LHCN-M2 (cell line): ENCODE data around the gene JOSD2. TPM values are rescaled to one million over a fixed set of nuclear protein-coding genes. Genes with fewer than 3 reads are reported as not detected.
A peak's percentile ranks its signal among the peaks of the same experiment; 100 is the strongest.
"Not testable (repeated sequence)": the region's sequence is repeated elsewhere in the genome, so short reads cannot be mapped to it uniquely, and the experiment has no call there.

ENCODE experiments used
- DNase-seq: peaks from one replicate; pipeline ENCODE4 v3.0.0-alpha.2; 2012; ENCODE audit warnings: low read depth
- total RNA-seq: library from RNA; depleted of rRNA; stranded (reverse); fragments of >200 nt; gene quantifications from 2 replicates; pipeline ENCODE4 v1.2.3, GENCODE V29; 2014

JOSD2 gene
- total RNA-seq, 1 experiment from 2014 or later, result 47.3 TPM

DNA sequence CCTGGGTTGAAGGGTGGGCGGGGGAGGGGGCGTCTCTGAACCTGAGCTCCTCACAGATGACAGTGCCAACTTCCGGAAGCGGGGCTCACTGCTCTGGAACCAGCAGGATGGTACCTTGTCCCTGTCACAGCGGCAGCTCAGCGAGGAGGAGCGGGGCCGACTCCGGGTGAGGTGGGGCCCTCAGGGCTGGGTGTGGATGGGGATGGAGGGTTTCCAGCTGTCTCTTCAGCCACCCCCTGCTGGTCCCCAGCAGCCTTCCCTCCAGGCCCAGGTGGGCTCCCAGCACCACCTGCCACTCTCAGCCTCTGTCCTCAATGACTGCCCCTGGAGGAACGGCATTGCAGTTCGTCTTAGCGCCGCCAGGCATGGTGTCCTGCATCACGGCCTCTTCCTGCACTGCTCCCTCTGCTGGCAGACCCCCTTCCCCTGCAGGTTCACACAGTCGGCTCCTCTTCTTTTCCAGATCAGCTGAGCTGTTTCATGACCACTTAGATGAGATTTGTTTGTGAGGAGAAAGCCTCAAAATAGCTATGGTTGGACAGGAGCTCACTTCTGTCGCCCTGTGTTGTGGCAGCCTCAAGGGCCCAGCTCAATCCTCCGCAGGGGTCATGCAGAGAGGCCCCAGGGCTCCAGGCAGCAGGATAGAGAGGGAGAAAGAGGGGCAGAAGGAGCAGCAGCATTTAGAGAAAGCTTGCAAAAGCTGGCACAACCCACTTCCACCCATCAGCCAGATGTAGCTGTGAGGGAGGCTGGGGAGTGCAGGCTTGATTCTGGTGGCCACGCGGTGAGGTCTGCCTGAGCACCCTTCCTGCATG is 31.9 kb downstream of the JOSD2 start:
- DNase-seq, result no peak

DNA sequence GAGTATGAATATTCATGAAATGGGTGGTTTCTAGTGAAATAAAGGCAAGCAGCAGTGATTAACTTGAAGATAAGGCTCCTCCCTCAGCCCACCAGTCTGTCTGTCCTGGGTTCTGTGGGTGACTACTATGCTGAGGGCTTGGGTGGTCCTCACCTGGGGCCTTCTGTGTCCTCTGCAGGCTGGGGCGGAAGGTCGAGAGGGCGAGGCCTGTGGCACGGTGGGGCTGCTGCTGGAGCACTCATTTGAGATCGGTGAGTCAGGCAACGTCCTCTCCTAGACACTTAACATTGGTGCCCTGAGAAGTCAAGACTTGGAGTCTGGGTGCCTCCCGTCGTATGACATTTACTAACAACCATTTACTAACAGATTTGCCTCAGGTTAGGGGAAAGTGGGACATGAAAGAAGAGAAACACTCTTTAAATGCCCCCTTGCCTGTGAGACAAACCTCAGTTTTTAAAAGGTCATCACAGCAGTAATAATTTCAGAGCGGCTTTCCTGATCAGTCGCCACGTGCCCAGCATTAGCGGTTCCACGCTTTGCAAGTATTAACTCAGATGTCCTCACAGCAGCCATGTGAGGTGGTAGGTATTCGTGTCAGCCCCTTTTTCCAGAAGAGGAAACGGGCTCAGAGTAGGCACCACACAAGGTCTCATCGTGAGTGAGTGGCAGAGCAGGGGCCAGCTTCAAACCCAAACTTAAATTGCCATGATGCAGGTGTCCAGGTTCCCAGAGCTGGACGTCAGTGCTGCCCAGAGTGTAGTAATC is 33.1 kb downstream of the JOSD2 start:
- DNase-seq, result no peak

DNA sequence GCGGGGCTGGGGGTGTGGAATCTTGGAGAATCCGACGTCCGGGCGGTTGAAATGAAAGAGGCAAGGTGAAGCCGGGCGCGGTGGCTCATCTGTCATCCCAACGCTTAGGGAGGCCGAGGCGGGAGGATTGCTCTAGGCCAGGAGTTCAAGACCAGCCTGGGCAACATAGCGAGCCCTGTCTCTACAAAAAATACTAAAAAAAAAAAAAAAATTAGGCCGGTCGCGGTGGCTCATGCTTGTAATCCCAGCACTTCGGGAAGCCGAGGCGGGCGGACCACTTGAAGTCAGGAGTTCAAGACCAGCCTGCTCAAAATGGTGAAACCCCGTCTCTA is 34.1 kb downstream of the JOSD2 start:
- DNase-seq, result no peak

DNA sequence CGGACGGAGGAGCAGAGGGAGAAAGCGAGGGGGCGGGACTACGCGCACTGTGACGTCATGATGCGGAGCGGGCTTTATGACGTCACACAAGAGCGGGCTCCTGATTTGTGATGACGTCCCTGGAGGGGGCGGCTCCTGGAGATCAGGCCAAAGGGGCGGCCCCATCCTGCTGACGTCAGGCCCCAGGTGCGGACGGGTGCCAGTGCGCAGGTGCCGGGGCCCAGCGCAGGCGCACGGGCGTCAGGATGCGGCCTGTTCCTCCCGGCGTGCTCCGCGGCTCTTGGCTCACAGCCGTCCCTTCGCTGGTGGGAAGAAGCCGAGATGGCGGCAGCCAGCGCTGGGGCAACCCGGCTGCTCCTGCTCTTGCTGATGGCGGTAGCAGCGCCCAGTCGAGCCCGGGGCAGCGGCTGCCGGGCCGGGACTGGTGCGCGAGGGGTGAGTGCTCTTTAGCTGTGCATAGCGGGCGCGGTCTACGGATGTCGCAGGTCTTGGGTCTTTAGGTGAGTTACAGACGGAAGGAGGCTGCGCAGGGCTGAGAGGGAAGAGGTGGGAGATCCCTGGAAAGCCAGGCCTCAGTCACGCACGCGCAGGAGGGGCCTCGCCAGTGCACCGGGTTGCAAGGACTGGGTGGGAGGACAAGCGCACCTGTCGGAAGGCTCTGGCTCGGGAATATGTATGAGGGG is 34.6 kb downstream of the JOSD2 start, which contains the start of the genes EMC10 and GARIN5A:
Gene EMC10, plus strand, starts transcription at position 284 of the 683 bp plus-strand sequence. Its CDS starts 38 bp downstream, at position 322.
Gene GARIN5A, minus strand, starts transcription at position 625 of the 683 bp plus-strand sequence. Its CDS starts 460 bp downstream, at position 165.
- DNase-seq, result peak; percentile 88

DNA sequence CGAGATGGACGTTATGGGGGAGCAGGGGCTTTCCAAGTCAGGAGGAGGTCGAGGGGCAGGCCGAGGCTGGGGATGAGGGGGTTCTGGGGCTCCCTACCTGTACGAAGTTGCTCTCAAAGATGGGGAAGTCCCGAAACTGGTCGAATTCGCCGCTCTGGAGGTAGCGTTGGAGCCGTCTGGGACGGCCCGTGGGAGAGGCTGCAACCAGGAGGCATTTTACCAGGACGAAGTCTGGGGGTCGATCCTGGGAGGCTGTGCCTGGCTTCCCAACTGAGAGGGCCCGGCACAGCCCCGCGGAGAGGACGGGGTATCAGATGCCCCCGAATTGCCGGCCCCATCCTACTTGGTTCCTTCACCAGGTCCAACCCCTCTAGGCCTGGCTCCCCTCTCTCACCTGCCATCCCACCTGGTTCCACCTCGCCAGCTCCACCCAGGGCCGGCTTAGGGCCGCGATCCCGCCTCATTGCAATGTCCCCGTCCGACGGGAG is 35.2 kb downstream of the JOSD2 start:
- DNase-seq, result no peak

DNA sequence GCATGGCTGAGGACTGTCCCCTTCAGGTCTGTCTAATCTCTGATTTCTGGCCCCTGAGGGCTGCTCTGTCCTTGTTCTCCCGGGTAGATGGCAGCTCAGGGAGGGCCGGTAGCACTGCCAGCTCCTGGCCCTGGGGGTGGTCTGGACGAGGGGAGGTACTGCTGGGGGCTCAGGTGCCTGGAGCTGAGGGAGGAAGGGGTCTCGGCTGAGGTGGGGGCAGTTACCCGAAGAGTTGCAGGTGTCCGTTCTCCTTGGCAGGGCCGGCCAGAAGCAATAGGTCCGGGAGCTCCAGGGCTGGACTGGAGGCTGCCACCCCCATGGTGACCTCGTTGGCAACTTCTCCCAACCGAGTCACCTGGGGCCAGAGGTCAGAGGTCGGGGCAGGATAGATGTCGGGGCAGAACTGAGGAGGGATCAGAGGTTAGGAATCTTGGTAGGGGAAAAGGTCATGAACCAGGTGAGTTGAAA is 35.9 kb downstream of the JOSD2 start:
- DNase-seq, result no peak

DNA sequence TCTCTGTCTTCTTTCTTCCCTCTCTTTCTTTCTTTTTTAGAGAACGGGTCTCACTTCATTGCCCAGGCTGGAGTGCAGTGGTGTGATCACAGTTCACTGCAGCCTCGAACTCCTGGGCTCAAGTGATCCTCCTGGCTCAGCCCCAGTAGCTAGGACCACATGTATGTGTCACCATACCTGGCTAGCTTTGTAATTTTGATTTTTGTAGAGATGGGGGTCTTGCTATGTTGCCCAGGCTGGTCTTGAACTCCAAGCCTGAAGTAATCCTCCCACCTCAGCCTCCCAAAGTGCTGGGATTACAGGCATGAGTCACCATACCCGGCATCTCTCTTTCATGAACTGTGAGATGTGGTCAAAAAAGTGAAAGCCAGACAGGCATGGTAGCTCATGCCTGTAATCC is 37.7 kb downstream of the JOSD2 start:
- DNase-seq, result not testable (repeated sequence)

DNA sequence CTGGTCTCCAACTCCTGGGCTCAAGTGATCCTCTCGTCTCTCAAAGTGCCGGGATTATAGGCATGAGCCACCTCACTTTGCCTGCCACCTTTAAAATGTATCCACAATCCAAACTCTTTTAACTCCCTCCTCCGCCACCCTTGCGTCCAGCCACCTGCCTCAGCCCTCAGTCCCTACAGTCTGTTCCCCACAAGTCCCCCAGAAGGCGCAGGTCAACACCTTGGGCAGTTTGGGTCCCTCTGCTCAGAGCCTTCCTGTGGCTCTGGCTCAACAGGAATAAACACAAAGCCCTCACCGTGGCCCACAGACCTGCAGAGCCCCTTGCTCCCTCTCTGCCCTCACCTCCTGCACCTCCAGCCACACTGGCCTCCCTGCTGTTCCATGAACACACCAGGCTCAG is 42.2 kb downstream of the JOSD2 start:
- DNase-seq, result no peak

DNA sequence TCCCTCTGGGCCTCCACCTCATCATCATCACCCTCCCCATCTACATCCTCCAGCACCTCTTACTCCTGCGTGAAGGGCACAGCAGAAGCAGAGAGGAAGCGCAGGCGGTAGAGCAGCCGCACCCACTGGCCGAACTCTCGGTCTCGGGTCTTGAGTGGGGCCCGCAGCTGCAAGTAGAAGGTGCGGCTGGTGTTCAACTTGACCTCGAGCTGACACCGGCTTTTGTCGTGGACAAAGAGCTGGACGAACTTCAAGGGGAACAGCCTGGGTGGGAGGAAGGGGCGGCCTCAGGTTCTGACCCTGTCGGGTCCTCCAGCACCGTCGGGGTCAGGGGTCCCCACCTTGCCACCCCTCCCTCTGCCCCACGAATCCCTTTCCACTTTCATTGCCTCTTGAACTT is 43.4 kb downstream of the JOSD2 start:
- DNase-seq, result no peak

DNA sequence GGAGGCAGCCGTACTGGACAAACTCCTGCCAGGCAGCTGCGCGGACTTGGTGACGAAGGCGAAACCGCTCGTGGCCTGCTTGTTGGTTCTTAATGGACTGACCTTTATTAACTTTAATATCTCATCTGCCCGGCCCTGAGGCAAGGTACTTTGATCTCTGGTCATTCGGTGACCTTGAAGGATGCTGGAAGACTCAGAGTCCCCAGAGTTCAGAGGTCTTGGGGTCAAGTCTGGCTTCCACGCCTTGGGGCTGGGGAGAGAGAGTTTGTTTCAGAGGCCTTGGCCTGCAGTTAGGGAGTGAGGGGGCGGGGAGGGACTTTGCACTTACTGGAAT is 44.3 kb downstream of the JOSD2 start:
- DNase-seq, result no peak

DNA sequence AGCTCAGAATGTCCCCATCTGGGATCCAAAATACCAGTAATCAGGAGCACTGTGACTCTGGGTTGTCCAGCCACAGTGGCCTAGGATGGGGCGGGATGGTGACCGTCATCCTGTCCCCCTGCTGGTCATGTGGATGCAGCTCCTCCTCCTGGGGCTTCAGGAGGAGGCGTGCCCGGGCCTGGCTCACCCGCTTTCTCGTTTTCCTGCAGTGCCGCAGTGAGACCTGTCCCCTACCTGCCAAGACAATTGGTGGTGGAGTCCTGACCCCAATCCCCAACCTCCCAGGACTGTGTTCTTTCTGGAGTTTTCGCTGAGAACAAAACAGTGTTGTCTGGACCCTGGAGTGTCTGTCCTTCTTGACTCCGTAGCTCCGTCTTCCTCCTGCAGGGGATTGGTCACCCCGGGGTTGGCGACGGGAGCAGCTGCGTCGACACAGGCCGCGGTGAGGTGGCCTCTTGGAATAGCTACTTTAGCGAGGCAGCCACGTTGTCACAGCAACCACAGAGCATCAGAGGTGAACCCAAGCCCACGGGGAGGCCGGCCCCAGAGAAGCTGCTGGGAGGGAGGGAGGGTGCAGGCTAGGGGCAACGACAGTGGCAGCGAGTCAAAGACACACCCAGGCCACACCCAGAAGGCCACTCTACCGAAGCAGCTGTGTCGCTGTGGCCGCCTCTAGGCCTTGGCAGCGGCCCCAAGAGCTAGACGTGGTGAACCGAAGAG is 44.8 kb downstream of the JOSD2 start:
- peak; percentile 7 for DNase-seq

DNA sequence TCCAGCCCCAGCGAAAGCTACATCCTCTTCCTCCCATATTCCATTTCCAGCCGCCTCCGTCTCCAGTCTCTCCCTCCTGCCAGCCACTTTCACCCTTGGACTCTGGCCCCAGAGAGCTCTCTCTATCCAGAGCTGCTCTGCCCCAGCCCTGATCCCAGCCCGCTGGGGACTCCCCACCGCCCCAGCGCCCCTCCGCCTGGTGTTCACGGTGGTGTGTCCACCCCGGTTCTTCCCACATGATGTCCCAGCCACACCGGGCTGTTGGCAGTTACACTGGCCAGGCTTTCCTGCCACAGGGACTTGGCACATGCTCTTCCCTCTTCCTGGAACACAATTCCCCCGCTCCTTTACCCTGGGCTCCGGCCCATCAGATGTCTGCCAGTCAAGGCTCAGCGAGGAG is 46.0 kb downstream of the JOSD2 start:
- no peak for DNase-seq

DNA sequence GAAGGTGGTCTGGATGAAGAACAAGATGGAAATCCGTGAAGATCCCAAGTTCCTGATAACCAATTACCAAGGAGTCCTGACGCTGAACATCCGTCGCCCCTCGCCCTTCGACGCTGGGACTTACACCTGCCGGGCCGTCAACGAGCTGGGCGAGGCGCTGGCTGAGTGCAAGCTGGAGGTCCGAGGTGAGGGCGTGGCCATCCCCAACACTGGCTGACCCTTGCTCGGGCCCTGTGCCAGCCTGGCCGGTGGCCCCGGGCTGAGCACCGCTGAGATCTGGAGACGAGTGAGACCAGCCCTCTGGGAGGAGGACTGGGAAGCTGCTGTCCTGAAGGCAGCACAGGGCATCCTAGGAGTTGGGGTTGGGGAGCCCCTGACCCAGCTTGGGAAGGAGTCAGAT is 46.6 kb downstream of the JOSD2 start:
- no peak for DNase-seq

DNA sequence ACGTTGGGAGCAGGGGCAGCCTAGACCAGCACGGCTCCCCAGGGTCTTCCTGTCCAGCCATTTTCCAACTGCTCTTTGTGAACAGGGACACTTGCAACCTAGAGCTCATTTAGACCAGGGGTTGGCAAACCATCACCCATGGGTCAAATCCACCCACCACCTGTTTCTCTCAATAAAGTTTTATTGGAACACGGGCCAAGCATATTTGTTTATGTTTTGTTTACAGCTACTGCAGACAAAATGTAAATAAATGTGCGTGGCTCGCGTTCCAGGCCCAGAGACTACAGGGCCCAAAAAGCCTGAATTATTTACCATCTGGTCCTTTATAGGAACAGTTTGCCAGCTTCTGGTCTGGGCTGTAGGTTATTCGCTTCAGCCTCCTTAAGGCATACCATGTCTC is 48.0 kb downstream of the JOSD2 start:
- no peak for DNase-seq

DNA sequence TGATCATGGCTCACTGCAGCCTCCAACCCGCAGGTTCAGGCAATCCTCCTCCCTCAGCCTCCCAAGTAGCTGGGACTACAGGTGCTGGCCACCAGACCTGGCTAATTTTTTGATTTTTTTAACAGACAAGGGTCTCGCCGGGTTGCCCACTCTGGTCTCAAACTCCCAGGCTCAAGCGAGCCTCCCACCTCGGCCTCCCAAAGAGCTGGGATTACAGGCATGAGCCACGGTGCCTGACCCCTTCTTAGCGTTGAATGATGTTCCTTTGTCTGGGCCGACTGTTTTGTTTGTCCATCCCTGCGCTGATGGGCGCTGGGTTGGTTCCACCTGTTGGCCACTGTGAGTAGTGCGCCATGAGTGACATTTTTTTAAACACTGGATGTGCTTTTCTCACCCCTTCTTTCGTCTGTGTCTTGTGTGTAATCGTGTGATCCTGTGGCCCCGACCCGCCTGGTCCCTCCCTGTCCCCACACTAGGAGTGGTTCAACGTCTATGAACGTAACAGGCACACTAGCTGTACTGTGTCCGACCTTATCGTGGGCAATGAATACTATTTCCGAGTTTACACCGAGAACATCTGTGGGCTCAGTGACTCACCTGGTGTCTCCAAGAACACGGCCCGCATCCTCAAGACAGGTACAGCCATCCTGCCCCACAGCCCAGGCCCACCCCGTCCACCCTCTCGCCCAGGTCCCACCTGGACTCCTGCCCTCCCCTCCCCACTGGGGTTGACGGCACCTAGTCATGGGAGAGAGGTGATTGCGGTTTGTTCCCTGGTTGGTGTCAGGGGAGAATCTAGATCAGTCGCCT is 49.7 kb downstream of the JOSD2 start:
- peak; percentile 58 for DNase-seq

DNA sequence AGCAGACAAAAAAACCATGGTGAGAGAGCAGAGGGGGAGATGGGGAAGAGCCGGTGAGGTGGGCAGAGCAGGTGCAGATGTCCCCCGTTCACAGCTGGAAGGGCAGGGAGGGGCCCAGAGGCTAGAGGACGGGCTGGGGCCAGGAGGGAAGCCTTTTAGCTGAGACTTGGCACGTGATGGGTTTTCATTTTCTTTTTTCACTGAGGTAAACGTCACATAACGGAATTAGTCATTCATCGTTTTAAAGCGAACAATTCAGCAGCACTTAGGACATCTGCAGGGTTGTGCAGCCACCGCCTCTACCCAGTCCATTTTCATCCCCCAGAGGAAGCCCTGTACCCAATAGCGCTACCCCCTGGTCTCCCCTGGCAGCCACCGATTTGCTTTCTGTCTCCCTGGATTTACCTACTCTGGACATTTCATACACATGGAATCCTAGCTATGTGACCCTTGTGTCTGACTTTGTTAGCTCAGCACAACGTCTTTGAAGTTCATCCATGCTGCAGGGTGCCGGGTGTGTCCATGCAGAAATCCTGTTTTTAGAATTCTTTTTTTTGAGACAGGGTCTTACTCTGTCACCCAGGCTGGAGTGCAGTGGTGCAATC is 50.7 kb downstream of the JOSD2 start:
- DNase-seq, result peak; percentile 38

DNA sequence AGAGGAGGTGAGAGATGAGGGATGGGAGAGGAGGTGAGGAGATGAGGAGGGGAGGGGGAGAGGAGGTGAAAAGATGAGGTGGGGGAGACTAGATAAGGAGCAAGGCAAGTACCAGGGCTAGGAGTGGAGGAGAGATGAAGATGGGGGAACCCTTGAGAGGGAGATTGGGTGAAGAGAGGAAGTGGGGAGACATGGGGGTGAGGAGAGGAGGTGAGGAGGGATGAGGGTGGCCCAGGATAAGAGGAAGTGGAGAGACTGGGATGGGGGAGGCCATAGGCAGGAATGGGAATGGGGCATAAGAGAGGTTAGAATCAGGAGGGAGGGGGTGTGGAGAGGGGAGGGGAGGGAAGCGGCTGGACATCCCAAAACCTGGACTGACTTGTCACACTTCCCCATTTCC is 51.4 kb downstream of the JOSD2 start:
- DNase-seq, result no peak

DNA sequence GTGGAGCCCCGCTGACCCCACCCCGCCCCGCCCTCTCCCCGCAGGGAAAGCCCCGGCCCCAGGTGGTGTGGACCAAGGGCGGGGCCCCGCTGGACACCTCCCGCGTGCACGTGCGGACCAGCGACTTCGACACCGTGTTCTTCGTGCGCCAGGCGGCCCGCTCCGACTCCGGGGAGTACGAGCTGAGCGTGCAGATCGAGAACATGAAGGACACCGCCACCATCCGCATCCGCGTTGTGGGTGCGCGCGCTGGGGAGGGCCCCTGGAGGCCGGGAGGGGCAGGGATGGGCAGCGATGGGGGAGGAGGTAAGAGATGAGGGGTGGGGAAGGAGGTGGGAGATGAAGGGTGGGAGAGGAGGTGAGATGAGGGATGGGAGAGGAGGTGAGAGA is 51.9 kb downstream of the JOSD2 start:
- DNase-seq, result no peak

DNA sequence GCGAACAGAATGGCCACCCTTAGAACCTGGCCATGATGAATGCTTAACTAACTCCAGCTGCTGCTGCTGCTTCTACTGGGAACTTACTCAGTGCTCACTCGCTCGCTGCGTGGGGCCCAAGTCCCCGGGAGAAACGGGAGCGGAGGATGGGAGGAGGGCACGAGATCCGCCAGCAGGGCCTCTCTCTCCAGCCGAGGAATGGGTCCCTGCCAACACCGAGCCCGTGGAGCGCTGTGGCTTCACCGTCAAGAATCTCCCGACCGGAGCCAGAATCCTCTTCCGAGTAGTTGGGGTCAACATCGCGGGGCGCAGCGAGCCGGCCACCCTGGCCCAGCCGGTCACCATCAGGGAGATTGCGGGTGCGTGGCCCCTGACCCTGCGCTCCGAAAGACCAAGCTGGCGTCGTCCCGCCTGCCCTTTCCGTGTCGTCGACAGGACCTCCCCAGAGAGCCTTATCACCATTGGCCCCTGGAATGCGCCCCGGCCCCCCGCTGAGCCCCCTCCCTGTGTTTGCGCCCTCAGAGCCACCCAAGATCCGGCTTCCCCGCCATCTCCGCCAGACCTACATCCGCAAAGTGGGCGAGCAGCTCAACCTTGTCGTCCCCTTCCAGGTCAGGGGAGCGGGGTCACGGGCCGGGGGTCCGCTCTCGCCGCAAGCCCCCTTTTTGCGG is 52.5 kb downstream of the JOSD2 start:
- no peak for DNase-seq

DNA sequence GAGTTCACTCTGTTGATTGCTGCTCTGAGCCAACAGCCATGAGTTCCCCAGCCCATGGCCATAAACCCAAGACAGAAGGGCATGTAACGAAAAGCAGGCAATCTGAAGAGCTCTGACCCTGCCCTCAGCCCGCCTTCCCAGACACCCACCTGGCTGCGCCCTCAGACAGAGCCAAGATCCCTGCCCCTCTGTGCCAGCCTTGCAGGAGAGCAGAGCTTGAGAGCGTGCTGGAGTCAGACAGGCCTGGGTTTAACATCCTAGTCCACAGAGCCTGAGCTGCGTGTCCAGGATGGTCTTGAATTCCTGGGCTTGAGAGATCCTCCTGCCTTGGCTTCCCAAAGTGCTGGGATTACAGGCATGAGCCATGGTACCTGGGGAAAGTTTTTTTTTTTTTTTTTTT is 53.7 kb downstream of the JOSD2 start:
- no peak for DNase-seq
